Posterior vena cava (tissue), 2 donors: ENCODE measurements around the gene NGDN. TPM values are rescaled to one million over a fixed set of nuclear protein-coding genes. Genes with fewer than 3 reads are reported as not detected.

Experiments
- DNase-seq: peaks from one replicate; pipeline ENCODE4 v3.0.0-alpha.2; 2020; ENCODE audit warnings: low spot score
- intact Hi-C, 2 donors: fragments of 100-400 bp; cut with DNase I; formaldehyde crosslinking; loops; one replicate each; pipeline versions ENCODE4 v1.14.1 to v1.14.2; 2022 to 2023
- total RNA-seq, 2 donors: library from RNA; stranded (reverse); fragmentation: NEBNext Ultra II Directional; extraction: Animal tissue kit (Norgen Biotek cat#: 25700); gene quantifications; one replicate each; pipeline ENCODE4 v1.2.1, GENCODE V29; 2021
- donor health status: DM: yes; HTN: yes; CAD: no.
- donor health status: DM: yes; HTN: yes; CAD: no.

Gene NGDN
- total RNA-seq, 2 donors from 2014 or later, result 27.8 to 28.4 TPM

DNA sequence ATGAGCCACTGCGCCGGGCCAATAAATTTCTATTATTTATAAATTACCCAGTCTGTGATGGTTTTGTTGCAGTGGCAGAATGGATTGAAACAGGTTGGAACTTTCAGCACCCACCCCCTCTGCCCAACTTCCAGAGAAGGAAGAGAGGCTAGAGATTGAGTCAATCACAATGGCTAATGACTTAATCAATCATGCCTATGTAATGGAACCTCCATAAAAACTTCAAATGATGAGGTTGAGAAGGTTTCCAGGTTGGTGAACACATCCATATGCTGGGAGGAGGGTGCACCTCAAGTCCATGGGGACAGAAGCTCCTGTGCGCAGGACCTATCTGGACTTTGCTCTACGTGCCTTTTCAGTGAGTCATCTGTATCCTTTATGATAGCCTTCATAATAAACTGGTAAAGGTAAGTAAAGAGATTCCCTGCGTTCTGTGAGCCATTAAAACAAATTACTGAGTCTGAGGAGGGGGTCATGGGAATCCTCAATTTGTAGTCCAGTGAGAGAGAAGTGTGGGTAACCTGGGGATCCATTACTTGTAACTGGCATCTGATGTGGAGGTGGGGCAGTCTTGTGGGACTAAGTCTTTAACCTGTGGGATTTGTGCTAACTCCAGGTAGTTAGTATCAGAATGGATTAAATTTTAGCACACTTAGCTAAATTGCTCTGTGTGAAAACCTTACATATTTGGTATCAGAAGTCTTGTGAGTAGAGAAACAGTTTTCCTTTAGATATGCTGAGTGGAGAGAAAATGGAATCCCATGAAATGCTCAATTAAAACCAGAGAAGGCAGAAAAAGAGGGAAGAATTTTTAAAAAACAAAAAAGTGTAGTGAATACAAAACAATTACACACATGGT is 11.7 kb upstream of the NGDN start:
- no peak for DNase-seq
- intact Hi-C loops, result no loop called here

GRCh38 chr14:23460960-23461359 is 8.5 kb upstream of the NGDN start:
- no peak for DNase-seq
- intact Hi-C loops, result no loop called here

GRCh38 chr14:23464700-23465099 is 4.8 kb upstream of the NGDN start:
- intact Hi-C loops, result no loop called here
- DNase-seq, result no peak

DNA sequence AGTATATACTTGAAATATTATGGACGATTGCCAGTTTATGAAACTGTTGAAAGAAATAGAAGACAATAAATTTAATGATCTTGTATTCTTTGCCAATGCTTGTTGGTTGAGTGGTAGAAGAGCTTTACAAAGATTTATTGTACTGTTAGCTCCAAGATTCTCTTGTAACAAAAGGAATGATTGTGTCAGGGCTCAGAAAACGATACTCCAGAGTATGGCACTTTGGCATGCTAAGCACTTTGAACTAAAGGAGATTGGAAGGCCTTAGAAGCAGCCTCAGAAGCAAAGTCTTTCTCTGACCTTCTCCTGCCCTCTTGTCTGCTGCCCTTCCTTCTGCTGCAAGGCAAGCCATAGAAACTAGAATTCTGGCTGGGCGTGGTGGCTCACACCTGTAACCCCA is 4.2 kb upstream of the NGDN start:
- intact Hi-C loops, result no loop called here
- DNase-seq, result no peak

DNA sequence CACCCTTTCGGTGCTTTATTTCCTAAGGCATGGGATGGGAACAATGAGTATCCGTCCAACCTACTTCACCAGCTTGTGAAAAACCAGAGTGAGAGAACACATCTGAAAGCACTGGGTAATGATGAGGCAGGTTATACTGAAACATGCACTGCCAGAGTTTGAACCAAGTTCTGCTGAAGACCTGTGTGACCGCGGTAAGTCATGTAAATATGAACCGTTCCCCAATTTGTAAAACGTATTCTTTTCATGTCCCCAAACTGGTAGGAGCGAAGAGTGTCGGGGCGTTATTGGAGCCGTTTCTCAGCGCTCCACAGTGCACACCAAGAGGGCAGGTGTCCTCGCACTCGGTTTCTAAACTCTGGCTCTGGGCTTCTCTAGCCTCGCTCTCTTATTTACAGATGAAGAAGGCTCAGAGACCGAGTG is 788 bp upstream of the NGDN start:
- intact Hi-C loops, result no loop called here

GRCh38 chr14:23469906-23470403 is 452 bp downstream of the NGDN start:
- intact Hi-C loops, result no loop called here
- no peak for DNase-seq

More for the DNA sequence above, 788 bp upstream of the NGDN start:
- DNase-seq, result no peak

GRCh38 chr14:23470947-23471346 is 1.4 kb downstream of the NGDN start:
- DNase-seq, result no peak
- intact Hi-C loops, result no loop called here

GRCh38 chr14:23478109-23478759 is 8.7 kb downstream of the NGDN start:
- DNase-seq, result no peak
- intact Hi-C loops, result loop anchor here in 1 of 2 donors (2.0 kb wide), 1 partner anchor 85 kb away; no protein-coding TSS in a partner anchor

DNA sequence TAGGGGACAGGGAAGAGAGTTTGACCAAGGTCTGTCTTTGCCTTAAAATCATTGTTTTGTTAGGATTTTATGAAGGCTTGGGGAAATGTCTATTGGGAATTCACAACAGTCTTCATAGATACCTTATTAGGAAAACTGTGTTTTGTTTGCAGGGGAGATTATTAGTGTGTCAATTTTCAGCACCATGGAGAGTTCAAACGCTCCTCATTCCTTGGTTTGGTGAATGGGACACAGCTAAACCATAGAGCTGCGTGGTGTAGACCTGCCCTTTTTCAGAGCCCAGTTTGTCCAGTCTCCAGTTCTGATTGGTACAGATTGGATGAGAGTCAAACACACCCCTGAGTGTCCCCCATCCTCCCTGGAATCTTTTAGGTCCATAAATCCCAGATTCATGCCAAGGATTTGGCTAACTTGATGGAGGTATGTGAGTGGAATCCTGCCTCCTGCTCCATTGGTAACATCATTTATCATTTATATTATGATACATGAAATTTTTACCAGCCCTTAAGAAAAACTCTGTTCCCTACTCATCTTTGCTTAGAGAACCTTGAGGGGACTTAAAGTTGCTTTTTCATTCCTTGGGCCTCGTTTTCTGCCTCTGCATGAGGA is 12.0 kb downstream of the NGDN start:
- intact Hi-C loops, result no loop called here
- DNase-seq, result no peak

- no peak for DNase-seq
- intact Hi-C loops, result no loop called here
Observed at GRCh38 chr14:23481979-23482822, 12.7 kb downstream of the NGDN start.

DNA sequence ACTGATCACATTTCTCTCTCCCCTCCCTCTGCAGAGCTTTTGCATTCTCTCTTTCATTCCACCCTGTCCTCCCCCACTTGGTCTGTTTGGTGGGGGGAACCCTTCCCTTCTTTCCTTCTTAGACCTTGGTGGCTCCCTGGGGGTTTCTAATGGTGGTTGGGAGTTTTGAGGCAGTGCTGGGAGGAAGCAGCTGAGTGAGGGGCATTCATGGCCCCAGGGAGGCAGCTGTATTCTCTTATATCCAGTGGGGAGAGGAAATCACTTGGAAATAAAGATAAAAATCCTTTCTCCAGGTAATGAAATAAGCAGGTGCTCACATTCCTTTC is 13.3 kb downstream of the NGDN start:
- no peak for DNase-seq
- intact Hi-C loops, result no loop called here

GRCh38 chr14:23483236-23483854 is 13.8 kb downstream of the NGDN start:
- DNase-seq, result no peak
- intact Hi-C loops, result no loop called here

GRCh38 chr14:23485326-23485725 is 15.8 kb downstream of the NGDN start:
- intact Hi-C loops, result no loop called here
- DNase-seq, result no peak

DNA sequence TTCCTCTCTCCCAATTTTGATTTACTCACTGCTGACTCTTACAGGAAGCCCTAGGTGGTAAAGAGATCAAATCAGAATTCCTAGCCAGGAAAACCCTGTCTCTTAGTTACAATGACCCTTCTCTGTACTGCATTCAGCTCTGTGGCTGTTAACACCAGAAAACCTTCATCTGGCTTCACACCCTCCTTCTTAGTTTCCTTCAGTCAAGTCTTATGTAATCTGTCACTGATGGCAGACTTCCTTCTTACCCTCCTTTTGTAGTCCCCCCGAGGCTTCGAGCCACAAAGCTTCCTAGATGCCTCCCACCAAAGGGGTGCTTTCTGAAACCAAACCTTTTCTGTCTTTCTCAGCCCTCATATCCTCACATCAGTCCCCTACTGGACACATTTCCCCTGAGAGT is 16.5 kb downstream of the NGDN start:
- no peak for DNase-seq
- intact Hi-C loops, result no loop called here

DNA sequence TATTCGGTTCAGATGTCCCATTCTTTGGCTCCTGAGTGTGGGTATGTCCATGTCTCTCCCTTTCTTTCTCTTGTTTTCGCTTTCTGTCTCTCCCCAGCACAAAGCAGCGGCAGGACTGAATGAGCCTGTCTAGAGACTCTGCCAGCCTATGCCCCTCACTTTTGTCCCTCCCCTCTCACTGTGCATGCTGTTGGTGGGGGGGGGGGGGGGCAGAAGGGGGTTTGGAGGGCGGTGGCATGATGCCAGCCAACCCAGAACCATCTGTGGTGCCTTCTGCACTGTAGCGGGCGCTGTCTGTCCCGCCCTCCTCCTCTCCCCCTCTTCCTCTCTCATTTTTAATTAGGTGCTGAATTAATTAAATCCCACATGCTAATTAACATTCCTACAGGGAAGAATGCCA is 17.7 kb downstream of the NGDN start:
- intact Hi-C loops, result no loop called here
- no peak for DNase-seq

GRCh38 chr14:23492618-23493272 is 23.2 kb downstream of the NGDN start:
- intact Hi-C loops, result no loop called here
- DNase-seq, result no peak

- DNase-seq, result no peak
- intact Hi-C loops, result no loop called here
Observed at GRCh38 chr14:23494223-23494622, 24.7 kb downstream of the NGDN start.

- no peak for DNase-seq
- intact Hi-C loops, result no loop called here
Observed at GRCh38 chr14:23512156-23512555, 42.7 kb downstream of the NGDN start.
